C4-2B (cell line): ENCODE results near the gene SOWAHD.

Experiments used
- H3K27ac ChIP-seq: fragments of 450-650 bp; 2 replicates; pipeline ENCODE4 v1.5.1; 2017
- ZFX ChIP-seq: fragments of 450-650 bp; IDR thresholded peaks from 2 replicates; pipeline ENCODE4 v1.6.1; 2017
- TF ChIP-seq, protein P1 (sequence below): fragments of 450-650 bp; conservative IDR thresholded peaks from 2 replicates; pipeline ENCODE4 v1.5.1; 2017; ENCODE audit warnings: mild to moderate bottlenecking

SOWAHD gene, protein sequence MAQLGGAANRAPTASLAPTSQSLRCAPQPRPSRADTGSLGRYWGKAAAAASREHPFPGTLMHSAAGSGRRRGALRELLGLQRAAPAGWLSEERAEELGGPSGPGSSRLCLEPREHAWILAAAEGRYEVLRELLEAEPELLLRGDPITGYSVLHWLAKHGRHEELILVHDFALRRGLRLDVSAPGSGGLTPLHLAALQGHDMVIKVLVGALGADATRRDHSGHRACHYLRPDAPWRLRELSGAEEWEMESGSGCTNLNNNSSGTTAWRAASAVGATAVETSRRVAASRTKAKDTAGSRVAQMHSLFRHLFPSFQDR

DNA sequence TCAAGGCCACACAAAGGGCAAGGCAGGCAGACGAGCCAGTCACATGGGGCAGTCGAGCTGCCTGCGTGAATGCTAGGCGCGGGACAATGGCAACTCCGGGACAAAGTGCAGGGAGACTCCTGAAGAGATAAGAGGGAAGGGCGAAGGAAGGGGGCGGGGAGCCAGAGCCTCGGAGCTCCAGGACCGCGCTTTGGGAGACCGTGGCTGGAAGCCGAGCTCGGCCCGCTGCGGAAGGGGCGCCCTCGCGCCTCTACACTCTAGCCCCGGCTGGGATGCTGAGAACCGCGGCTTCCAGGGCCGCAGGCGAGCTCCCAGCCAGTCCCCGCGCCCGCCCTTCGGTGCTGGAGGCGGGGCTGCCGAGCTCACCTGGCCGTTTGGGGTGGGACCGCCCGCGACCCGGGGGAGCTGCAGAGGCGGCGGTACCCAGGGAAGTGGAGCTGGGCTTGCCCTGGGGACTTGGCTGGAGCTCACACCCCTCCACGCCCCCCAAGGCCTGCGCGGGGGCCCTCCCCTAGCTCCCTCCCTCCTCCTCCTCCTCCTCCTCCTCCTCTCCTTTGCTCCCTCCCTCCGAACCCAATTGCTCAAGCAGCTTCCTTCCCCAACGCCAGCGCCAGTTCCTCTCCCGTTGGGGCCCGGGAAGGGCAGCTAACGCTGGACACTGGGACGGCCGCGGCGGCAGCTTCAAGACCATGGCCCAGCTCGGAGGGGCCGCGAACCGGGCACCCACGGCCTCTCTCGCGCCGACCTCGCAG lies at the start of gene SOWAHD:
TSS of gene SOWAHD (plus strand) at position 610 of the 752 bp plus-strand sequence. CDS start at position 690, 80 bp downstream.
- peak within 1 kb of the TSS; percentile 71 for H3K27ac ChIP-seq
- TF ChIP-seq ZFX = no peak
- TF ChIP-seq, protein P1, sequence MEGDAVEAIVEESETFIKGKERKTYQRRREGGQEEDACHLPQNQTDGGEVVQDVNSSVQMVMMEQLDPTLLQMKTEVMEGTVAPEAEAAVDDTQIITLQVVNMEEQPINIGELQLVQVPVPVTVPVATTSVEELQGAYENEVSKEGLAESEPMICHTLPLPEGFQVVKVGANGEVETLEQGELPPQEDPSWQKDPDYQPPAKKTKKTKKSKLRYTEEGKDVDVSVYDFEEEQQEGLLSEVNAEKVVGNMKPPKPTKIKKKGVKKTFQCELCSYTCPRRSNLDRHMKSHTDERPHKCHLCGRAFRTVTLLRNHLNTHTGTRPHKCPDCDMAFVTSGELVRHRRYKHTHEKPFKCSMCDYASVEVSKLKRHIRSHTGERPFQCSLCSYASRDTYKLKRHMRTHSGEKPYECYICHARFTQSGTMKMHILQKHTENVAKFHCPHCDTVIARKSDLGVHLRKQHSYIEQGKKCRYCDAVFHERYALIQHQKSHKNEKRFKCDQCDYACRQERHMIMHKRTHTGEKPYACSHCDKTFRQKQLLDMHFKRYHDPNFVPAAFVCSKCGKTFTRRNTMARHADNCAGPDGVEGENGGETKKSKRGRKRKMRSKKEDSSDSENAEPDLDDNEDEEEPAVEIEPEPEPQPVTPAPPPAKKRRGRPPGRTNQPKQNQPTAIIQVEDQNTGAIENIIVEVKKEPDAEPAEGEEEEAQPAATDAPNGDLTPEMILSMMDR = no peak

DNA sequence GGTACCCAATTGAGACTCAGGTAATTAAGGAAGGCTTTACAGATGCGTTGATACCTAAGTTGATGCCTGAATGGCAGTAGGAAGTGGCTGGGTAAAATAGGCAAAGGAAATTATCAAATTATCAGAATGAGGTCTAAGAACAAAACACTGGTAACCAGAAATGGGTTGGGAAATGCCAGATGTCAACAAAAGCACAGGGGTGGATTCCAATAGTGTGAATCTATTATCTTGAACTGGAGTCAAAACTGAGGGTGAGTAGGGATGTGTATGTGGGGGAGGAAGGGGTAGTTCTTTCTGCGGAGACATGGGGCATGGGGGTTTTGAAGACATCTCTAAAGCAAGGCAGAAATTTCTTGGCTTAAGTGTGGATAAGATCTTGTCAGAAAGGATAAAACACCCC lies 49.5 kb upstream of the SOWAHD start:
- H3K27ac ChIP-seq = no peak overlapping the region
- TF ChIP-seq ZFX = no peak
- TF ChIP-seq, protein P1 = no peak

DNA sequence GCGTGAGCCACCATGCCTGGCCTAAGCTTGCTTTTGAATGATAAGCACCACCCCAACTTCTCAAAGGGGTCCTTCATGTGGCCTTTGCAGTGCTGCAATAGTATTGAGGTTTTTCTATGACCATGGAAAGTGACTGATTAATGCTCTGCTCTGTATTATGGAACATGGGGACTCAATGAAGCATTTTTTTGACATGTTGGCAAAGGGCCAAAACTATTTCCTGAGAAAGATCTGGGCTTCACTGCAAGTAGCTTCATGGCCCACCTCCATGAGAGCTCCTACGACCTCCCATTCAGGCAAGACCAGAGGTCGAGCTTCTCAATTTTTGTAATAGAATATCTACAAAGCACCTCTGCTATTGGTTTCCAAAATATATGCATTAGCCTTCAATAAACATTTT lies 48.8 kb upstream of the SOWAHD start:
- H3K27ac ChIP-seq = no peak overlapping the region
- TF ChIP-seq, protein P1 = no peak
- no peak for TF ChIP-seq ZFX

DNA sequence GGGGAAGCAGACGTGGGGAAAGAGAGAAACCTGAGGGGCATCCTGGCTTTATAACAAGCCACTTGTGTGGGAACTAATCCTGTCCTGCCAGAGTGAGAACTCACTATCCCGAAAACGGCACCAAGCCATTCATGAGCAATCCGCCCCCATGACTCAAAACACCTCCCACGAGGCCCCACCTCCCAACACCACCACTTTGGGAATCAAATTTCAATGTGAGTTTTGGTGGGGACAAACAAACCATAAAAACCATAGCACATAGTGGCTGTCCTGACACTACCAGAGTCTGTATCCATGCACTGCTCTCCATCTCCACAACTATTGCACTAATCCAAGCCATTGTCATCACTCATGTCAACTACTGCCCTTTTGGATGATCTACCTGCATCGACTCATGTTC lies 36.9 kb upstream of the SOWAHD start:
- H3K27ac ChIP-seq = no peak overlapping the region
- TF ChIP-seq ZFX = no peak
- TF ChIP-seq, protein P1 = no peak

DNA sequence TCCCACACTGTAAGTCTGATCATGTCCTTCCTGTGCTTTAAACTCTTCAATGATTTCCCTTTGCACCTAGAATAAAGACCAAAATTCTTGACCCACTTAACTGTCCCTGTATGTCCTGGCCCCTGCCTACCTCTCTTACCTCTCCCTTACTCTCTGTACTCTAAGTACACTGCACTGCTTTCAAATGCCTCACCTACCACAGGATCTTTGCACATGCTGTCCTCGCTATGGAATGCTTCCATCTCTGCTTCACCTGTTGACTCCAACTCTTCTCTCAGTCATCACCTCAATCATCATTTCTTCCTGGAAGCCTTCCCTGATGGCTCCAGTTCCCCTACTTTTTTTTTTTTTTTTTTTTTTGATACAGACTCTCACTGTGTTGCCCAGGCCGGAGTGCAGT lies 36.5 kb upstream of the SOWAHD start:
- no peak overlapping the region for H3K27ac ChIP-seq
- TF ChIP-seq ZFX = no peak
- TF ChIP-seq, protein P1 = no peak

DNA sequence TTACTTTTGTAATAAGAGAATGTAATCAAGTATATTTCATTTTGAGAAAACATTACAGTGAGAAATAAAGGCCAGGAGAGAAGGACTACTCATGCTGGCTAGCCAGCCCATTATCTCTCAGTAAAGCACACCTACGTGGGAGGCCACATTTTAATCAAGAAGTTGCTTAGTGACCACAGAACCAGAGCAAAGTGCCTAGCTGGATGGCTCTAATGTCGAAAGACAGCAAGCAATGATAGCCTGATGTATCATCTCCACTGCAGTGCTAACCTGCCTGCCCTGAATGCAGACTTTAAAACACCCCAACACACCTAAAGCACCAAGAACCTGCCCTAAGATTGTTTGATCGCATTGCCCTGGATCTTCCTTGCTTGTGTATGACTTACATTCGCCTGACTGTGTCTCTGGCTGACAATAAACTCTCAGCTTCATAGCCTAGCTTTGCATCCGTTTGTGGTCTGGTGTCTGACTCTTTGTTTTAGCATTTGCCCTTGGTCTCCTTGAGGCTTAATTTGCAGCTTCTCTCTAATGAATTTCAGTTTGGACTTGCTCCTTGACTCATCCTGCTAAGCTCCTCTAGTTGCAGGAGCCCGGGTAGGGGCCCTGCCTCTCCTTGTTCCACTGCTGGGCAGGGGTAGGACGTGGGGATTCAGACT lies 31.4 kb upstream of the SOWAHD start:
- TF ChIP-seq, protein P1 = no peak
- no peak for TF ChIP-seq ZFX
- no peak overlapping the region for H3K27ac ChIP-seq

DNA sequence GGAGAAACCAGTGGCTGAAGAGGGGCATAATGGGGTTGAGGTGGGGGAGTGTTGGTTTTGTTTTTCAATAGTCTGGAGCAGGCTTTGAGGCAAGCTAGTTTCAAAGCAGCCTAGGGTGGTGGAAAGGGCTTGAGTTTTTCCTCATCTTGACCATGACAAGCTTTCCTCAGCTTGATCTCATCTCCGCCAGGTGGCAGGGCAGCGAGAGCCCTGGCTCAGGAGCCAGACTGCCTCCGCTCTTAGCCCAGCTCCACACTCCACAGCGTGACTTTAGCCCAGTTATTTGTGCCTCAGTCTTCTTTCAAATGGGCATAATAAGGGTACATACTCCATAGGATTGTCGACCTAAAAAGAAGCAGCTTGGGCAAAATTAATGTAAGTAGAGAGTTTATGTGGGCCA lies 29.9 kb upstream of the SOWAHD start:
- TF ChIP-seq ZFX = no peak
- TF ChIP-seq, protein P1 = peak; percentile 24
- H3K27ac ChIP-seq = no peak overlapping the region
